HCT116 (cell line): ENCODE data around the gene EML1. TPM values are rescaled to one million over a fixed set of nuclear protein-coding genes. Genes with fewer than 3 reads are reported as not detected.

Experiments used
- ATAC-seq: fragments of 200-7000 bp; cut with Tn5 transposase; 2 replicates; pipeline ENCODE4 v1.9.1; 2020; ENCODE audit warnings: mild to moderate bottlenecking, moderate library complexity
- BruUV-seq: library from RNA; stranded (reverse); fragments of 400-500 nt; replicated peaks from 2 replicates; lab custom pipeline; 2021; lab: Mats Ljungman, UMichigan
- CTCF ChIA-PET: fragments of 300-600 bp; sonication (Branson Sonifier 250); formaldehyde crosslinking; loops from one replicate; lab custom pipeline; 2021; ENCODE audit warnings: antibody characterized with exemption; lab: Charles Lee
- POLR2A ChIA-PET: fragments of 300-600, 350-600 bp; sonication (Branson Sonifier 250); formaldehyde crosslinking; loops from one replicate; lab custom pipeline; 2021; ENCODE audit warnings: antibody characterized with exemption; lab: Charles Lee
- RAD21 ChIA-PET, 2 experiments: fragments of 300-600 bp; sonication (Branson Sonifier 250); formaldehyde crosslinking; loops; one replicate each; lab custom pipeline; 2023; ENCODE audit warnings: low total read pairs in 2 of 2; ENCODE audit not compliant: uncharacterized antibody in 2 of 2, unreplicated experiment in 2 of 2, low non-redundant PET in 1 of 2; lab: Charles Lee
- DNase-seq: peaks from one replicate; pipeline ENCODE4 v3.0.0-alpha.2; 2010; ENCODE audit warnings: low read depth, low spot score
- H2AFZ ChIP-seq: fragments of 200-600 bp; shearing (Covaris generic), sonication (generic); 2 replicates; pipeline ENCODE4 v1.6.1; 2017; ENCODE audit warnings: low read depth, mixed run types, mixed read lengths, antibody characterized with exemption, low read length; ENCODE audit not compliant: poor library complexity, severe bottlenecking
- H3K27ac ChIP-seq: 2 replicates; pipeline ENCODE4 v1.5.1; 2012; ENCODE audit warnings: low read depth, low read length
- H3K27me3 ChIP-seq: fragments of 200-600 bp; sonication (generic); 2 replicates; pipeline ENCODE4 v1.6.1; 2016; ENCODE audit warnings: mixed run types, low read length, mixed read lengths; ENCODE audit not compliant: insufficient read depth
- H3K36me3 ChIP-seq, 2 experiments: fragments of 200-500 bp in 1 of 2; fragments of 200-600 bp in 1 of 2; sonication (Bioruptor generic) in 1 of 2; sonication (generic) in 1 of 2; 2 replicates each; pipeline versions ENCODE4 v1.5.1 to v1.6.1; 2014 to 2016; ENCODE audit warnings: low read length in 2 of 2, inconsistent platforms in 1 of 2, mixed read lengths in 1 of 2, mixed run types in 1 of 2; ENCODE audit not compliant: insufficient read depth in 2 of 2, control insufficient read depth in 1 of 2
- H3K4me1 ChIP-seq, 2 experiments: fragments of 200-600 bp in 1 of 2; sonication (generic) in 1 of 2; 2 replicates each; pipeline versions ENCODE4 v1.5.1 to v1.6.1; 2012 to 2017; ENCODE audit warnings: low read length in 2 of 2, inconsistent platforms in 1 of 2, mild to moderate bottlenecking in 1 of 2, mixed read lengths in 1 of 2, mixed run types in 1 of 2, moderate library complexity in 1 of 2; ENCODE audit not compliant: insufficient read depth in 2 of 2, control insufficient read depth in 1 of 2
- H3K4me2 ChIP-seq: fragments of 200-600 bp; sonication (generic); 2 replicates; pipeline ENCODE4 v1.6.1; 2017; ENCODE audit warnings: mixed run types, low read length, mixed read lengths
- H3K4me3 ChIP-seq, 2 experiments: fragments of 200-600 bp in 1 of 2; sonication (generic) in 1 of 2; replicated peaks in 1 of 2; 2 replicates each; pipeline ENCODE4 v1.5.1; 2011 to 2016; ENCODE audit warnings: low read length in 2 of 2, control low read depth in 1 of 2, low read depth in 1 of 2, mild to moderate bottlenecking in 1 of 2, mixed read lengths in 1 of 2, mixed run types in 1 of 2
- H3K79me2 ChIP-seq: fragments of 200-600 bp; sonication (generic); 2 replicates; pipeline ENCODE4 v1.6.1; 2017; ENCODE audit warnings: mild to moderate bottlenecking, mixed run types, low read length, moderate library complexity, mixed read lengths; ENCODE audit not compliant: insufficient read depth
- H3K9ac ChIP-seq: fragments of 200-600 bp; sonication (generic); 2 replicates; pipeline ENCODE4 v1.6.1; 2016; ENCODE audit warnings: low read length, mixed read lengths
- H3K9me2 ChIP-seq: fragments of 200-600 bp; sonication (generic), shearing (Covaris generic); 2 replicates; pipeline ENCODE4 v1.6.1; 2017; ENCODE audit warnings: mixed run types, mild to moderate bottlenecking, moderate library complexity; ENCODE audit not compliant: insufficient read depth
- H3K9me3 ChIP-seq, 2 experiments: fragments of 200-500 bp in 1 of 2; fragments of 200-600 bp in 1 of 2; sonication (Bioruptor generic) in 1 of 2; sonication (generic) in 1 of 2; 2 replicates each; pipeline ENCODE4 v1.6.1; 2014 to 2017; ENCODE audit warnings: low read length in 2 of 2, mixed read lengths in 2 of 2, inconsistent platforms in 1 of 2, low read depth in 1 of 2, mild to moderate bottlenecking in 1 of 2, mixed run types in 1 of 2, moderate library complexity in 1 of 2; ENCODE audit not compliant: control insufficient read depth in 1 of 2, insufficient read depth in 1 of 2
- H4K20me1 ChIP-seq: fragments of 200-600 bp; sonication (generic), shearing (Covaris generic); 2 replicates; pipeline ENCODE4 v1.6.1; 2017; ENCODE audit warnings: mixed run types, mild to moderate bottlenecking, moderate library complexity; ENCODE audit not compliant: insufficient read depth
- CBX3 ChIP-seq: IDR thresholded peaks from 2 replicates; pipeline ENCODE4 v1.6.1; 2012; ENCODE audit warnings: low read depth
- EGR1 ChIP-seq: IDR thresholded peaks from 2 replicates; pipeline ENCODE4 v1.6.1; 2012; ENCODE audit warnings: low read depth
- EZH2phosphoT487 ChIP-seq: fragments of 200-600 bp; IDR thresholded peaks from 2 replicates; pipeline ENCODE4 v1.6.1; 2018; ENCODE audit warnings: antibody characterized with exemption, borderline replicate concordance
- SIN3A ChIP-seq: IDR thresholded peaks from 2 replicates; pipeline ENCODE4 v1.6.1; 2012; ENCODE audit warnings: low read depth
- YY1 ChIP-seq: IDR thresholded peaks from 2 replicates; pipeline ENCODE4 v1.6.1; 2011; ENCODE audit warnings: low read length, low read depth, moderate library complexity, mild to moderate bottlenecking; ENCODE audit not compliant: insufficient replicate concordance; ENCODE audit errors: extremely low read depth
- intact Hi-C: fragments of 100-400 bp; cut with micrococcal nuclease; formaldehyde crosslinking; loops from 2 replicates; pipeline ENCODE4 v1.10.0; 2022
- total RNA-seq: library from RNA; stranded (reverse); gene quantifications from one replicate; pipeline ENCODE4 v1.2.1, GENCODE V29; 2021; ENCODE audit not compliant: unreplicated experiment
- TF ChIP-seq, protein P1 (sequence below): IDR thresholded peaks from 2 replicates; pipeline ENCODE4 v1.6.1; 2012; ENCODE audit warnings: low read depth
- TF ChIP-seq, protein P2 (sequence below): IDR thresholded peaks from 2 replicates; pipeline ENCODE4 v1.6.1; 2012
- TF ChIP-seq, protein P3 (sequence below), 3 experiments: fragments of 200-600 bp in 1 of 3; sonication (generic) in 1 of 3; IDR thresholded peaks in 2 of 3; conservative IDR thresholded peaks in 1 of 3; 2 replicates each; pipeline ENCODE4 v1.5.1; 2012 to 2017; ENCODE audit warnings: low read depth in 2 of 3, low read length in 2 of 3, antibody characterized with exemption in 1 of 3, borderline replicate concordance in 1 of 3, control low read depth in 1 of 3, mild to moderate bottlenecking in 1 of 3, mixed read lengths in 1 of 3, mixed run types in 1 of 3, moderate library complexity in 1 of 3; ENCODE audit not compliant: insufficient read depth in 1 of 3

The EML1 gene
- total RNA-seq, 1 experiment from 2014 or later: 7.4 TPM

DNA sequence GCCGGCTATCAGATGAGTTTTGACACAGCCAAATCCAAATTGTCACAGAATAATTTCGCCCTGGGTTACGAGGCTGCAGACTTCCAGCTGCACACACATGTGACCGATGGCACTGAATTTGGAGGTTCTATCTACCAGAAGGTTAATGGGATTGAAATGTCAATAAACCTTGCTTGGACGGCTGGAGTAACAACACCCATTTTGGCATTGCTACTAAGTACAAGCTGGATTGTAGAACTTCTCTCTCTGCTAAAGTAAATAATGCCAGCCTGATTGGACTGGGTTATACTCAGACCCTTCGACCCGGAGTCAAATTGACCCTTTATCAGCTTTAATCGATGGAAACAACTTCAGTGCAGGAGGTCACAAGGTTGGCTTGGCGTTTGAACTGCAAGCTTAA is 171.8 kb downstream of the EML1 start (continued):
- TF ChIP-seq, protein P1, sequence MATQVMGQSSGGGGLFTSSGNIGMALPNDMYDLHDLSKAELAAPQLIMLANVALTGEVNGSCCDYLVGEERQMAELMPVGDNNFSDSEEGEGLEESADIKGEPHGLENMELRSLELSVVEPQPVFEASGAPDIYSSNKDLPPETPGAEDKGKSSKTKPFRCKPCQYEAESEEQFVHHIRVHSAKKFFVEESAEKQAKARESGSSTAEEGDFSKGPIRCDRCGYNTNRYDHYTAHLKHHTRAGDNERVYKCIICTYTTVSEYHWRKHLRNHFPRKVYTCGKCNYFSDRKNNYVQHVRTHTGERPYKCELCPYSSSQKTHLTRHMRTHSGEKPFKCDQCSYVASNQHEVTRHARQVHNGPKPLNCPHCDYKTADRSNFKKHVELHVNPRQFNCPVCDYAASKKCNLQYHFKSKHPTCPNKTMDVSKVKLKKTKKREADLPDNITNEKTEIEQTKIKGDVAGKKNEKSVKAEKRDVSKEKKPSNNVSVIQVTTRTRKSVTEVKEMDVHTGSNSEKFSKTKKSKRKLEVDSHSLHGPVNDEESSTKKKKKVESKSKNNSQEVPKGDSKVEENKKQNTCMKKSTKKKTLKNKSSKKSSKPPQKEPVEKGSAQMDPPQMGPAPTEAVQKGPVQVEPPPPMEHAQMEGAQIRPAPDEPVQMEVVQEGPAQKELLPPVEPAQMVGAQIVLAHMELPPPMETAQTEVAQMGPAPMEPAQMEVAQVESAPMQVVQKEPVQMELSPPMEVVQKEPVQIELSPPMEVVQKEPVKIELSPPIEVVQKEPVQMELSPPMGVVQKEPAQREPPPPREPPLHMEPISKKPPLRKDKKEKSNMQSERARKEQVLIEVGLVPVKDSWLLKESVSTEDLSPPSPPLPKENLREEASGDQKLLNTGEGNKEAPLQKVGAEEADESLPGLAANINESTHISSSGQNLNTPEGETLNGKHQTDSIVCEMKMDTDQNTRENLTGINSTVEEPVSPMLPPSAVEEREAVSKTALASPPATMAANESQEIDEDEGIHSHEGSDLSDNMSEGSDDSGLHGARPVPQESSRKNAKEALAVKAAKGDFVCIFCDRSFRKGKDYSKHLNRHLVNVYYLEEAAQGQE: no peak
- TF ChIP-seq, all 23 proteins: peak for 0

DNA sequence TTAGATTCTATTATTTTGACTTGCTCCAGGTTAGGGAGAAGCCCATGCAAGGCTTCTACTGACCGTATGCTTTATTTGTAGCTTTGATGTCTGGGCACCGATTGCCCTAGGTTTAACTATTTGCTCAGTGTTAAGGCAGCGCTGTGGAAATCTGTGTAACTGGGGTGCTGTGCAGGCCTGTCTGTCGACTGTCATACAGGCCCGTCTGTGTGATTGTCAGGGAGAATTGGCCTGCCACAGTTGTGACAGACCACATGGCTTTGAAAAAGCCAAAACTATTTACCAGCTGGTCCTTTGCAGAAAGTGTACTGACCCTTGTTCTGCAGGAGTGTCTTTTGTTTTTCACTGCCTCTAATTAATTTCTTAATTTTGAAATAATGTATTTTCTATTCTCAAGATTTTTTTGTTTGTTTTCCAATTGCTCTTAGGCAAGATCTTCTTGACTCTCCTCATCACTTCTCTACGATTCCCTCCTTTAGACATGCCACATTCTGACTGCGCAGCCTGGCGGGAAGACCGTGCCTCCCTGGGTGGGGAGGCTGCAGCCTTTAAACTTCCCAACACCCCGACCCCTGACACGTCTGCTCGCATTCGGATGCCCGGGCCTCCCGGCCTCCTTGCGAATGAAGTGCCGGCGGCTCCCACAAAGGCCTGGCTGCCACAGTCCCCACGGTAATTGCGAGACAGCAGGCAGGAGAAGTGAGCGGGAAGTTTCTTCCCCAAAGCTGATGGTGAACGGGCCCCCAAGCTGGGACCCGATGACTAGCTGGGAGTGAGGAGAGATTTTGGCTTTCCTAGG is 173.0 kb downstream of the EML1 start:
- ChIA-PET RAD21 (no interaction called here), CTCF (no interaction called here)
- Histone ChIP-seq H3K4me2 (no peak overlapping the region), H3K9ac (no peak overlapping the region), H3K27ac (no peak overlapping the region), H3K79me2 (no peaks in the 10 kb centered on the region), H3K27me3 (no peaks in the 10 kb centered on the region)
- no peak for DNase-seq
- intact Hi-C loops: no loop called here
- TF ChIP-seq, protein P2, sequence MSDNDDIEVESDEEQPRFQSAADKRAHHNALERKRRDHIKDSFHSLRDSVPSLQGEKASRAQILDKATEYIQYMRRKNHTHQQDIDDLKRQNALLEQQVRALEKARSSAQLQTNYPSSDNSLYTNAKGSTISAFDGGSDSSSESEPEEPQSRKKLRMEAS: no peak
- TF ChIP-seq EGR1: no peak
- TF ChIP-seq, protein P1: no peak
- no peak for TF ChIP-seq EZH2phosphoT487
- no peak for TF ChIP-seq CBX3
- no peak for TF ChIP-seq SIN3A
- TF ChIP-seq, protein P3, sequence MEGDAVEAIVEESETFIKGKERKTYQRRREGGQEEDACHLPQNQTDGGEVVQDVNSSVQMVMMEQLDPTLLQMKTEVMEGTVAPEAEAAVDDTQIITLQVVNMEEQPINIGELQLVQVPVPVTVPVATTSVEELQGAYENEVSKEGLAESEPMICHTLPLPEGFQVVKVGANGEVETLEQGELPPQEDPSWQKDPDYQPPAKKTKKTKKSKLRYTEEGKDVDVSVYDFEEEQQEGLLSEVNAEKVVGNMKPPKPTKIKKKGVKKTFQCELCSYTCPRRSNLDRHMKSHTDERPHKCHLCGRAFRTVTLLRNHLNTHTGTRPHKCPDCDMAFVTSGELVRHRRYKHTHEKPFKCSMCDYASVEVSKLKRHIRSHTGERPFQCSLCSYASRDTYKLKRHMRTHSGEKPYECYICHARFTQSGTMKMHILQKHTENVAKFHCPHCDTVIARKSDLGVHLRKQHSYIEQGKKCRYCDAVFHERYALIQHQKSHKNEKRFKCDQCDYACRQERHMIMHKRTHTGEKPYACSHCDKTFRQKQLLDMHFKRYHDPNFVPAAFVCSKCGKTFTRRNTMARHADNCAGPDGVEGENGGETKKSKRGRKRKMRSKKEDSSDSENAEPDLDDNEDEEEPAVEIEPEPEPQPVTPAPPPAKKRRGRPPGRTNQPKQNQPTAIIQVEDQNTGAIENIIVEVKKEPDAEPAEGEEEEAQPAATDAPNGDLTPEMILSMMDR (IDR thresholded peaks at IDR 0.05 in 2 of 3, conservative IDR thresholded peaks at IDR 0.05 in 1 of 3; ENCODE audit: borderline replicate concordance in 1 of 3, insufficient read depth in 1 of 3, low read depth in 2 of 3, low read length in 2 of 3): no peak
- TF ChIP-seq YY1: no peak
- TF ChIP-seq, all 23 proteins: peak for 0
- Histone ChIP-seq H3K36me3 (no peaks in the 10 kb centered on the region), H4K20me1 (no peaks in the 10 kb centered on the region), H2AFZ (no peak overlapping the region), H3K9me3 (no peaks in the 10 kb centered on the region), H3K4me1 (peaks cover 0 to 4% of the 10 kb centered on the region in 2 experiments; a peak in 1 of 4 replicates), H3K4me3 (no peak overlapping the region), H3K9me2 (no peaks in the 10 kb centered on the region)
- no TSS peak for BruUV-seq
- POLR2A ChIA-PET: no interaction called here
- ATAC-seq: no peak
